SK-N-SH treated with all-trans-retinoic acid at 6 μM for 48 hours (cell line): ENCODE results near the gene PDE4B.

Experiments used
- ATAC-seq: fragments of 200-7000 bp; cut with Tn5 transposase; 3 replicates; pipeline ENCODE4 v1.9.1; 2020; ENCODE audit warnings: mild to moderate bottlenecking, moderate library complexity
- ARNTL ChIP-seq: fragments of 450-650 bp; formaldehyde crosslinking; IDR thresholded peaks from 2 replicates; pipeline ENCODE4 v1.5.0; 2020; ENCODE audit warnings: low read depth, mild to moderate bottlenecking, moderate library complexity, borderline replicate concordance
- BACH2 ChIP-seq: fragments of 250-450 bp; sonication (Bioruptor Pico); IDR thresholded peaks from 2 replicates; pipeline ENCODE4 v1.9.0; 2021; ENCODE audit warnings: mild to moderate bottlenecking, borderline replicate concordance
- CSDC2 ChIP-seq: fragments of 250-450 bp; sonication (Bioruptor Pico); IDR thresholded peaks from 2 replicates; pipeline ENCODE4 v1.5.0; 2020; ENCODE audit warnings: mild to moderate bottlenecking, moderate library complexity
- GLIS3 ChIP-seq: fragments of 250-450 bp; sonication (Bioruptor Pico); IDR thresholded peaks from 2 replicates; pipeline ENCODE4 v1.5.0; 2020; ENCODE audit warnings: mild to moderate bottlenecking, moderate library complexity
- ISL1 ChIP-seq: fragments of 250-450 bp; sonication (Bioruptor Pico); IDR thresholded peaks from 2 replicates; pipeline ENCODE4 v2.1.2; 2022; ENCODE audit warnings: mild to moderate bottlenecking, moderate library complexity
- OSR1 ChIP-seq: fragments of 250-450 bp; sonication (Bioruptor Pico); IDR thresholded peaks from 2 replicates; pipeline ENCODE4 v1.8.0; 2022; ENCODE audit warnings: moderate library complexity, mild to moderate bottlenecking, inconsistent platforms
- SNAI2 ChIP-seq: fragments of 250-450 bp; sonication (Bioruptor Pico); IDR thresholded peaks from 2 replicates; pipeline ENCODE4 v1.5.0; 2020; ENCODE audit warnings: mild to moderate bottlenecking, moderate library complexity
- TOX ChIP-seq: fragments of 250-450 bp; sonication (Bioruptor Pico); IDR thresholded peaks from 2 replicates; pipeline ENCODE4 v1.8.0; 2021; ENCODE audit warnings: mild to moderate bottlenecking, moderate library complexity, borderline replicate concordance
- ZC3H10 ChIP-seq: fragments of 250-450 bp; sonication (Bioruptor Pico); IDR thresholded peaks from 2 replicates; pipeline ENCODE4 v1.5.1; 2021; ENCODE audit warnings: mild to moderate bottlenecking, moderate library complexity
- ZNF565 ChIP-seq: fragments of 450-650 bp; formaldehyde crosslinking; conservative IDR thresholded peaks from 2 replicates; pipeline ENCODE4 v1.5.0; 2020; ENCODE audit warnings: low read depth, mild to moderate bottlenecking, moderate library complexity
- ZNF8 ChIP-seq: fragments of 450-650 bp; formaldehyde crosslinking; IDR thresholded peaks from 2 replicates; pipeline ENCODE4 v1.5.0; 2020; ENCODE audit warnings: mild to moderate bottlenecking, moderate library complexity
- TF ChIP-seq, protein P1 (sequence below): fragments of 250-450 bp; sonication (Bioruptor Pico); IDR thresholded peaks from 2 replicates; pipeline ENCODE4 v1.5.1; 2021; ENCODE audit warnings: mild to moderate bottlenecking, moderate library complexity
- TF ChIP-seq, protein P2 (sequence below): fragments of 250-450 bp; sonication (Bioruptor Pico); IDR thresholded peaks from 2 replicates; pipeline ENCODE4 v1.5.0; 2020; ENCODE audit warnings: mild to moderate bottlenecking, moderate library complexity
- TF ChIP-seq, protein P3 (sequence below): fragments of 250-450 bp; sonication (Bioruptor Pico); IDR thresholded peaks from 2 replicates; pipeline ENCODE4 v1.8.0; 2020; ENCODE audit warnings: mild to moderate bottlenecking, moderate library complexity, borderline replicate concordance
- TF ChIP-seq, protein P4 (sequence below): fragments of 250-450 bp; sonication (Bioruptor Pico); IDR thresholded peaks from 2 replicates; pipeline ENCODE4 v1.8.0; 2021; ENCODE audit warnings: low read depth, mild to moderate bottlenecking, moderate library complexity, borderline replicate concordance

PDE4B gene

DNA sequence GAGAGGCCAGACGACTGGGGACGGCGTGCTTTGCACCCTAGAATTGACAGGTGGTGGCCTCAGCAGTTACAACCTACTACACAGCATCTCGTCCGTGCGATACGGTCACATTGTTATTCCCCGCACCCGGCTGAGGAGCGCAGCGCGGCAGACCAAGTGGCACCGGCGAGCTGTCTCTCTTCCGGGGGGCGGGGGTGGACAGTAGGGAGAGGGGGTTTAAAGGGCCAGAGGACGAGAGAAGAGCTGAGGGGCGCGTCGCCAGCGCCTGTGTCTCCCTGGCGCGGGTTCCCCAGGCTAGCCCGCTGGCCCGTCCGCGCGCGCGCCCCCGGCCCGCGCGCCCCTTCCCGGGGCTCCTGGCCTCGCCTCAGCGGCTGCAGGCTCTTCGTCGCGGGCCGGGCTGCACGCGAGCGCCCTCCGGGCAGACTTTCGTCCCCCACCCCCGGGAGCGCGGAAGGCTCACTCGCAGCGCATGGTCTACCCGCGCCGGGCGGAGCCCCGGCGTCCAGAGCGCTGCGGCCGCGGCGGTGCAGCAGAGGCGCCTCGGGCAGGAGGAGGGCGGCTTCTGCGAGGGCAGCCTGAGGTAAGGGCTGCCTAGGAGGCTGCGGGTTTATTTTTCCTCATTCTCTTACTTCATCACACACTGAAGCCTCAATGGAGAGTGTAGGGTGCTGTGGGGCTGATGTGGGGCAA lies at the start of gene PDE4B:
Gene PDE4B, plus strand, starts transcription at position 227 of the 690 bp plus-strand sequence.
- ATAC-seq, result peak; percentile 85
- TF ChIP-seq CSDC2 (CRISPR knock-in tag) (no peak), TOX (CRISPR knock-in tag) (no peak), ZNF8 (no peak), OSR1 (CRISPR knock-in tag) (no peak)
- TF ChIP-seq, protein P1, sequence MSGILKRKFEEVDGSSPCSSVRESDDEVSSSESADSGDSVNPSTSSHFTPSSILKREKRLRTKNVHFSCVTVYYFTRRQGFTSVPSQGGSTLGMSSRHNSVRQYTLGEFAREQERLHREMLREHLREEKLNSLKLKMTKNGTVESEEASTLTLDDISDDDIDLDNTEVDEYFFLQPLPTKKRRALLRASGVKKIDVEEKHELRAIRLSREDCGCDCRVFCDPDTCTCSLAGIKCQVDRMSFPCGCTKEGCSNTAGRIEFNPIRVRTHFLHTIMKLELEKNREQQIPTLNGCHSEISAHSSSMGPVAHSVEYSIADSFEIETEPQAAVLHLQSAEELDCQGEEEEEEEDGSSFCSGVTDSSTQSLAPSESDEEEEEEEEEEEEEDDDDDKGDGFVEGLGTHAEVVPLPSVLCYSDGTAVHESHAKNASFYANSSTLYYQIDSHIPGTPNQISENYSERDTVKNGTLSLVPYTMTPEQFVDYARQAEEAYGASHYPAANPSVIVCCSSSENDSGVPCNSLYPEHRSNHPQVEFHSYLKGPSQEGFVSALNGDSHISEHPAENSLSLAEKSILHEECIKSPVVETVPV (CRISPR knock-in tag), result no peak
- TF ChIP-seq, protein P2, sequence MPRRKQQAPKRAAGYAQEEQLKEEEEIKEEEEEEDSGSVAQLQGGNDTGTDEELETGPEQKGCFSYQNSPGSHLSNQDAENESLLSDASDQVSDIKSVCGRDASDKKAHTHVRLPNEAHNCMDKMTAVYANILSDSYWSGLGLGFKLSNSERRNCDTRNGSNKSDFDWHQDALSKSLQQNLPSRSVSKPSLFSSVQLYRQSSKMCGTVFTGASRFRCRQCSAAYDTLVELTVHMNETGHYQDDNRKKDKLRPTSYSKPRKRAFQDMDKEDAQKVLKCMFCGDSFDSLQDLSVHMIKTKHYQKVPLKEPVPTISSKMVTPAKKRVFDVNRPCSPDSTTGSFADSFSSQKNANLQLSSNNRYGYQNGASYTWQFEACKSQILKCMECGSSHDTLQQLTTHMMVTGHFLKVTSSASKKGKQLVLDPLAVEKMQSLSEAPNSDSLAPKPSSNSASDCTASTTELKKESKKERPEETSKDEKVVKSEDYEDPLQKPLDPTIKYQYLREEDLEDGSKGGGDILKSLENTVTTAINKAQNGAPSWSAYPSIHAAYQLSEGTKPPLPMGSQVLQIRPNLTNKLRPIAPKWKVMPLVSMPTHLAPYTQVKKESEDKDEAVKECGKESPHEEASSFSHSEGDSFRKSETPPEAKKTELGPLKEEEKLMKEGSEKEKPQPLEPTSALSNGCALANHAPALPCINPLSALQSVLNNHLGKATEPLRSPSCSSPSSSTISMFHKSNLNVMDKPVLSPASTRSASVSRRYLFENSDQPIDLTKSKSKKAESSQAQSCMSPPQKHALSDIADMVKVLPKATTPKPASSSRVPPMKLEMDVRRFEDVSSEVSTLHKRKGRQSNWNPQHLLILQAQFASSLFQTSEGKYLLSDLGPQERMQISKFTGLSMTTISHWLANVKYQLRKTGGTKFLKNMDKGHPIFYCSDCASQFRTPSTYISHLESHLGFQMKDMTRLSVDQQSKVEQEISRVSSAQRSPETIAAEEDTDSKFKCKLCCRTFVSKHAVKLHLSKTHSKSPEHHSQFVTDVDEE, result no peak

DNA sequence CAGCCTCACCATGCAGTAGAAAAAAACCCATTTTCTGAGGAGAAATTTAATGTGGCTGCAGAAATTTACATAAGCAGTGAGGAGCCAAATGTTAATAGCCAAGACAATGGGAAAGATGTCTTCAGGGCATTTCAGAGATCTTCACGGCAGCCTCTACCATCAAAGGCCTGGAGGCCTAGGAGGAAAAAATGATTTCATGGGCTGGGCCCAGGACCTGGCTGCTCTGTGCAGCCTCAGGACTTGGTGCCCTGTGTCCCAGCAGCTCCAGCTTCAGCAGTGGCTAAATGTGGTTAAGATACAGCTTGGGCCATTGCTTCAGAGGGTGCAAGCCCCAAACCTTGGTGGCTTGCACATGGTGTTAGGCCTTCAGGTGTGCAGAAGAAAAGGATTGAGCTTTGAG lies 48.0 kb upstream of the PDE4B start:
- ATAC-seq, result no peak
- TF ChIP-seq, protein P3, sequence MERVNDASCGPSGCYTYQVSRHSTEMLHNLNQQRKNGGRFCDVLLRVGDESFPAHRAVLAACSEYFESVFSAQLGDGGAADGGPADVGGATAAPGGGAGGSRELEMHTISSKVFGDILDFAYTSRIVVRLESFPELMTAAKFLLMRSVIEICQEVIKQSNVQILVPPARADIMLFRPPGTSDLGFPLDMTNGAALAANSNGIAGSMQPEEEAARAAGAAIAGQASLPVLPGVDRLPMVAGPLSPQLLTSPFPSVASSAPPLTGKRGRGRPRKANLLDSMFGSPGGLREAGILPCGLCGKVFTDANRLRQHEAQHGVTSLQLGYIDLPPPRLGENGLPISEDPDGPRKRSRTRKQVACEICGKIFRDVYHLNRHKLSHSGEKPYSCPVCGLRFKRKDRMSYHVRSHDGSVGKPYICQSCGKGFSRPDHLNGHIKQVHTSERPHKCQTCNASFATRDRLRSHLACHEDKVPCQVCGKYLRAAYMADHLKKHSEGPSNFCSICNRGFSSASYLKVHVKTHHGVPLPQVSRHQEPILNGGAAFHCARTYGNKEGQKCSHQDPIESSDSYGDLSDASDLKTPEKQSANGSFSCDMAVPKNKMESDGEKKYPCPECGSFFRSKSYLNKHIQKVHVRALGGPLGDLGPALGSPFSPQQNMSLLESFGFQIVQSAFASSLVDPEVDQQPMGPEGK (CRISPR knock-in tag), result no peak

DNA sequence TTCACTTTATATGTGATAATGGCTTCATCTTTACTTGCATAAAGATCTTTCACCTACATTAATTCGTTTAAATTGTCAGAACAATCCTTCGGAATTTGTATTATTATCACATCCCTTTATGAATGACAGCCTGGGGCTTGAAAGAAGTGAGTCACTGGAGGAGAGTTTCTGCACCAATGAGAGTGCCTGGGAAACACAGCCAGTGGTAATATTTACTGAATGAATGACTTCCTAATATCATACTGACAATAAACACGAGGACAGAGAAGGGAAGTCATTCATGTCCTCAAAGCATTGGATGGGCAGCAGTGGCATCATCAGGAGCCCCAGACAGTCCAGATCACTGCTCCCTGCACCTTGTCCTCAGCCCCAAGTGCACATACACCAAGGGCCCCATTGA lies 40.7 kb upstream of the PDE4B start:
- no peak for TF ChIP-seq BACH2 (CRISPR knock-in tag)
- no peak for TF ChIP-seq SNAI2 (CRISPR knock-in tag)
- no peak for TF ChIP-seq TOX (CRISPR knock-in tag)
- no peak for TF ChIP-seq ISL1
- no peak for TF ChIP-seq GLIS3
- TF ChIP-seq, protein P2, result no peak
- TF ChIP-seq, protein P4, sequence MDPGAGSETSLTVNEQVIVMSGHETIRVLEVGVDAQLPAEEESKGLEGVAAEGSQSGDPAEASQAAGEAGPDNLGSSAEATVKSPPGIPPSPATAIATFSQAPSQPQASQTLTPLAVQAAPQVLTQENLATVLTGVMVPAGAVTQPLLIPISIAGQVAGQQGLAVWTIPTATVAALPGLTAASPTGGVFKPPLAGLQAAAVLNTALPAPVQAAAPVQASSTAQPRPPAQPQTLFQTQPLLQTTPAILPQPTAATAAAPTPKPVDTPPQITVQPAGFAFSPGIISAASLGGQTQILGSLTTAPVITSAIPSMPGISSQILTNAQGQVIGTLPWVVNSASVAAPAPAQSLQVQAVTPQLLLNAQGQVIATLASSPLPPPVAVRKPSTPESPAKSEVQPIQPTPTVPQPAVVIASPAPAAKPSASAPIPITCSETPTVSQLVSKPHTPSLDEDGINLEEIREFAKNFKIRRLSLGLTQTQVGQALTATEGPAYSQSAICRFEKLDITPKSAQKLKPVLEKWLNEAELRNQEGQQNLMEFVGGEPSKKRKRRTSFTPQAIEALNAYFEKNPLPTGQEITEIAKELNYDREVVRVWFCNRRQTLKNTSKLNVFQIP (CRISPR knock-in tag), result no peak
- TF ChIP-seq ZNF565 (CRISPR knock-in tag), result no peak
- no peak for TF ChIP-seq ARNTL (CRISPR knock-in tag)

DNA sequence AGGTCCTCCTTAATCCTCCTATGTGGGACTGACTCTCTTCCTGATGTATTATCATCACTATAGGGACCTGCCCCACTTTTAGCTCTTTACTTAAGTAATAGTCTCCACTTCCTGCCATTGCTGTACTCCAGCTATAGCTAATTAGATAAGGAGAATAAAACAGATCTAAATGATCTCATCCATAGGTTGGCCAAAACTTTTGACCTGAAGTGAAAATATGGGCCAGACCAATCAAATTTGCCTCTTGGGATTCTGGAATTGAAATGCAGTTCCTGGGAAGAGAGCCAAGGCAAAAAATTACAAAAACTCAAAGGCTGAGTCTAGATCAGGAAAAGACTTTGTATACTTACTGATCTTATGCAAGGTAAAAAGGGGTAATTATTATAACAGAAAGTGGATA lies 36.1 kb upstream of the PDE4B start:
- no peak for ATAC-seq

More for the DNA sequence above, 40.7 kb upstream of the PDE4B start:
- ATAC-seq, result no peak

More for the DNA sequence above, 36.1 kb upstream of the PDE4B start:
- TF ChIP-seq ZNF565 (CRISPR knock-in tag) (no peak), ISL1 (peak; percentile 45), ZC3H10 (CRISPR knock-in tag) (no peak)
